TTC549 (cell line): ENCODE measurements around the gene LYZL1.
"Not testable (repeated sequence)": the region's sequence is repeated elsewhere in the genome, so short reads cannot be mapped to it uniquely, and the experiment has no call there.

Experiments
- FAIRE-seq: peaks from 2 replicates; lab custom pipeline; 2012; peaks lifted over from hg19 to GRCh38; lab: Jason Lieb, UNC

LYZL1 gene

GRCh38 chr10:29332061-29332760 lies 43.3 kb downstream of the LYZL1 start:
- FAIRE-seq, result no peak

DNA sequence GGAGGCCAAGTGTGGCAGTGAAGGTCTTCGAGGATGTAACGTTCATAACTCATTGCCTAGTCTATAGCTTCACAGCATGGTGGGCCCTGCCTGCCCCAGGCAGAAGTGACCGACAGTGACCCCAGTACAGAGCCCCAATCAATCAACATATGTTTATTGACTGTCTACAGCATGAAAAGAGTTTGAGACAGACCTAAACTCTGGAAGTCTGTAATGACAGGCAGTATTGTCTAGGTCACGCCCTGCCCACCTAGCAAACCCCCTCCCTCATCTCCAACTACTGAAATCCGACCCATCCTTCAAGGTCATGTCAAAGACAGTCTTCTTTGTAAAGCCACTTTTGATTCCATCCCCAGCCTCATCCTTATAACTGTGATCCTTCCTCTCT lies 43.9 kb downstream of the LYZL1 start:
- FAIRE-seq, result no peak

- not testable (repeated sequence) for FAIRE-seq
These were observed 48.7 kb downstream of the LYZL1 start for GRCh38 chr10:29337526-29337925.

GRCh38 chr10:29343607-29344038 lies 54.8 kb downstream of the LYZL1 start:
- no peak for FAIRE-seq

DNA sequence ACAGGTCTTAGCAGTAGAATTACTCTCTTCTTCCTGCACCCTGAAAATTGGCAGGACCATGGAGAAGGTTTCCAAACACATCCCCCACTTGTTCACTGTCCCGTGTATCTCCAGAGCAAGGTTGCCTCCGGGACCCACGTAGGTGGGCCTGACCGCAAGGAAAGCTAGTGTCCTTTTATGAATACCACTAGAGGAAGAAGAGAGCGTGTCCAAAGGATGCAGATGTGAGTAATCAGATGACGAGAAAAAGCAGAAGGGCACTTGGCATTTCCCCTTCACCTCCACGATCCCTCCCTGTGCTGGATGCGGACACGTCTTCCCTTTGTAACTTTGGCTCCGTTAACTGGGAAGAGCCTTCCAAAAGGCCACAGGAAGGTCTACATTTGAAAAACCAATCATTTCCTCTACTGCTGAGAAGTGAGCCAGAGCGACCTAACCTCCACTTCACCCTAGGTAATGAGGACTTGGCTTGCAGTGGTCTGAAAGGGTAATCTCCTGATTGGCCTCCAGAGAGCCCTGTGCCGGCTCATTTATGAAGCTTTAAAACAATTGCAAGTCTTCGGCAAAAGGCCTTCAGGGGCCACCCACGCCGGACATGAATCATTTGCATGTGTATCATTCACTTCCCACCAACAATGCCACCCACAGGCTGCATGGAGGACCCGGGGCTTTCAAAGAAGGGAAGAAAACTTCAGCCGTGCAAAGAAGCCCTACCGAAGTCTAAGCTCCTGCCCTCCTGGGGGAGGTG lies 55.4 kb downstream of the LYZL1 start:
- peak; percentile 99 for FAIRE-seq

GRCh38 chr10:29345144-29345909 lies 56.5 kb downstream of the LYZL1 start:
- no peak for FAIRE-seq

DNA sequence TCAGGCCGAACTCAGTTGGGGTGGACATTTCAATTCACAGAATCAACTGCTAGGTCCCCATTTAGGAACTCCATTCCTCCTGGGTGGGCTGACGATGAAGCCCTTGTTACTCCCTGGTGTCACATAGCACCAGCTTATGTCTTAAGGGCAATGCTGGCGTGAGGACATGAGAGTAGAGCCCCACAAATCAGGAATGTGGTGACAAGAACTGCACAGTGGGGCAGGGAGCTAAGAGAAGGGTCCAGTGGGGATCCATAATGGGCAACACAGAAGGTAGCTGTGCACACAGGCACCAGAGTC lies 57.0 kb downstream of the LYZL1 start:
- no peak for FAIRE-seq

DNA sequence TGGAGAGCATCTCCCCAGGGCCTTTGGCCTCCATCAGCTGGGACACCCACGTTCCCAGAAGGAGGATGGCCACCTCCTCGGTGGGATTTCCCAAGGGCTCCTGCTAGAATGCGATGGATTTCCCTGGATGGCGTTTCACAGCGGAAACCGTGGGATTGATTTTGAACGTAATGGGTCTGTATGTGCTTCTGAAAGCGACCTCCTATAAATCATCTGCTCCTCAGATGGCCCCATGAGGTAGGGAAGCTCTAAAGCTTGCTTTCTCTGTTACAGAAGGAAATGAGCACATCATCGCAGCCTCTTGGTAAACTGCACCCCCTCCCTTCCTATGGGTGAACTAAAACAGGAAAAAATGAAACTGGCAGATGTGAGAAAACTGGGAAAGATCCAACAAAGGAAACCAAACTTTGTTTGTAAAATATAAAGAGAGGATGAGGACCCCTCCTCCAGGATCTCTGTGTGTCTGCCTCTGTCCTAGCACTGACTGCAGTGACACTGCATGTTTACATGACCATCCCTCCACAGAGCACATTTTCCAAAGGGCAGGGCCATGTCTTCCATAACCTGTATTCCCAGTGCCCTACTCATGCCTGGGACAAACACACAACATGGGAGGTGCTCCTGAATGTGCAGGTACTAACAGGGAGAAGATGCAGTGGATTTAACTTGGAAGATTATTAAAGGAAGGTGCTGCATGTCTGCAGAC lies 57.6 kb downstream of the LYZL1 start:
- no peak for FAIRE-seq

GRCh38 chr10:29348836-29349235 lies 60.0 kb downstream of the LYZL1 start:
- FAIRE-seq, result no peak

DNA sequence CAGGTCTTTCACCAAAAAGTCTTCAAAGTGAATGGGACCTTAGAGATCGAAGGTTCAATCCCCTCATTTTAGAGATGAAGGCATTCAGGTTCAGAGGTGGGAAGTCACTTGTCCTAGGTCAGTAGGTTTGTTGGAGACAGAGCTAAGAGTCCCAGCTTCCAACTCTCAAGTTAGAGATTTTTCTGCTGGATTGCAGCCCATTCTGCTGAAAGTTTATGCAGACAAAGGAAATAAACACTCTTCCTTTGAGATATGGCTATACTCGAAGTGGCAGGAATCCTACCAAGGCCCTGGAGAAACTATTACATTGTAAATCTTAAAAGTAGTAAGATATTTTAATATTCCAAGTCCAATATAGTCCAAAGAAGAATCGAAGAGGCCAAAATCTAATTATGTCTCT lies 64.4 kb downstream of the LYZL1 start:
- peak; percentile 99 for FAIRE-seq

DNA sequence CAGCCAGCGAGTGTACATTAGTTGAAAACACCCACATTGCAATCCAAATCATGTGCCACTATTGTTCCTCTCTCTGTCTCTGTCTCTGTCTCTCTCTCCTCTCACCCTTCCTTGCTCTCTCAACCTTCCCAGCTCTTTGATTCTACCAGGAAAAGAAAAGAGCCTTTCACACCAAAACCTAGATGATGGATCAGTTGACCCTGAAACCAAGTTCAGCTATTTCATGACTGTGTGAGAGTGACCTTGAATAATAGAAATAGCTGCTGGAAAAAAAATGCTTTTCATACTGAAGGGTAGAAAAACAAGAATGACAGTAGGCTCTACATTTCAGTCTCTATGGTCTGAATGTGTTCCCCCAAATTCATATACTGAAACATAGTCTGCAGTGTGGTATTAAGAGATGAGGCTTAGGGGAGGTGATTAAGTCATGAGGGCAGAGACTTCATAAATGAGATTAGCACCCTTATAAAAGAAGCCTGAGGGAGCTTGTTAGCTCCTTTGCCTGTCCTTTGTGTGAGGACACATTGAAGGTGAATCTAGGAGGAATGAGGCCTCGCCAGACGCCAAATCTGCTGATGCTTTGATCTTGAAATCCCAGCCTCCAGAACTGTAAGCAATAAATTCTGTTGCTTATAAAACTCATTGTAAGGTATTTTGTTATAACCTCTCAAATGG lies 65.2 kb downstream of the LYZL1 start:
- FAIRE-seq, result no peak

DNA sequence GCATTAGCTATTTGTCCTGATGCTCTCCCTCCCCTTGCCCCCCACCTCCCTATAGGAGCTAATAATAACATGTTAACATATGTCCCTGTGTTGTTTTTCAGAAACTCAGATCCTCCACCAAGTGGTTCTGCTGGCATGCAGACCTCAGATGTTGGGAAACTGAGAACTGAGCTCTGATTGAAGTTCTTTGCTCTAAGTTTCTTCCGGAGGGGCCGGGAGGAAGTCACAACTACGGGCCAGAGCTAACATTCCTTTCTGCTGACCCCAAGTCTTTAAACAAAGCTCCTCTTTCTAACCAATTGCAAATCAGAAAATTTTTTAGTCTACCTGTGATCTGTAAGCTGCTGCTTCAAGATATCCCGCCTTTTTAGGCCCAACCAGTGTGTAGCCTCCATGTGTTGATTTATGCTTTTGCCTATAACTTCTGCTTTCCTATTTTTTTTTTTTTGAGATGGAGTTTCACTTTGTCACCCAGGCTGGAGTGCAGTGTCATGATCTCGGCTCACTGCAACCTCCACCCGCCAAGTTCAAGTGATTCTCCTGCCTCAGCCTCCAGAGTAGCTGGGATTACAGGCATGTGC lies 66.6 kb downstream of the LYZL1 start:
- no peak for FAIRE-seq

GRCh38 chr10:29356931-29357330 lies 68.1 kb downstream of the LYZL1 start:
- FAIRE-seq, result peak; percentile 73

- FAIRE-seq, result peak; percentile 93
These were observed 69.2 kb downstream of the LYZL1 start for GRCh38 chr10:29358010-29358616.

GRCh38 chr10:29360215-29360853 lies 71.5 kb downstream of the LYZL1 start:
- FAIRE-seq, result not testable (repeated sequence)
